ENCODE results near the gene RPS24.
"Not testable (repeated sequence)": the region's sequence is repeated elsewhere in the genome, so short reads cannot be mapped to it uniquely, and the experiment has no call there.

RPS24 gene

GRCh38 chr10:78033637-78034470, at the start of gene RPS24:
Gene RPS24, plus strand, starts transcription at chr10:78033863. Its CDS starts 39 bp downstream, at chr10:78033902.
- peak; percentile 90 for DNase-seq

DNA sequence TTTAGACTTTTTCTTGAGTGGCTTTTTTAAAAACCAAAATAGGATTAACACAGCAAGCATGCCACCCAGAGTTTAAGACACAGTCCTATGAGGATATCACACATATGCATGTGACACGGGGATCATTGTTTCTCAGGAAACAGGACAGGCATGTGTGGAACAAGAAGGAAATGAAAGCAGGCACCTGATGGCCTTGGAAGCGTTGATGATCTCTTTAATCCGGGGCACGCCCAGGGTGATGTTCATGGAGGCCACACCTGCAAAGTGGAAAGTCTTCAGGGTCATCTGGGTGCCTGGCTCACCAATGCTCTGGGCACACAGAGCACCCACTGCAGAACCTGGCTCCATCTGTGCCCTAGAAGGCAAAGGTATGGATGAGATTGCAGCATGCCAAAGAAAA, 48.7 kb upstream of the RPS24 start:
- no peak for DNase-seq

DNA sequence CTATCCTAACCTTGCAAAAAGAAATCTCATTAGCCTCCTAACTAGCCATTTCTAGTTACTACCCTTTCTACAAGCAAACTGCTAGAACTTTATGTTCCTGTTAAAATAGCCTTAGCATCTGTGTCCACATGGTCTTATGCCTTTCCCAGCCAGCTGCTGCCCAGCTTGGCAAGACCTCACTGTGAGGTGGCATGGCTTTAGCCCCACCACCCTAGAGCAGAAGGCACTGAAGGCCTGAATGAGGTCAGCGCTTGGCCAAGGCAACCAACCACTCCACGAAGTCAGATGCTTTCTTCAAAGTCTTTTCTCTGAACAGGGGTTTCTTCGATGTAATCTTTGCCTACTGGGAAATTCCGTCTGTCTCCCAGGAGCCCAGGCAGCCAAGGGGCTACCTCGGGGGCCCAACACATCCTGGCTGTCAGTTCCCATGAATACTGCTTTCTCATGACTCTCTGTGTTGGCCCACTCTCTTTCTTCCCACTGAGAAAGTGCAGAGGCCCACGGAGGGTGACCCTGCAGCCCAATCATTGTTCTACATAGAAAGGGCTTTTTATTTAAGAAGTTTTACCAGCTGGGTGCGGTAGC, 45.9 kb upstream of the RPS24 start:
- no peak for DNase-seq

DNA sequence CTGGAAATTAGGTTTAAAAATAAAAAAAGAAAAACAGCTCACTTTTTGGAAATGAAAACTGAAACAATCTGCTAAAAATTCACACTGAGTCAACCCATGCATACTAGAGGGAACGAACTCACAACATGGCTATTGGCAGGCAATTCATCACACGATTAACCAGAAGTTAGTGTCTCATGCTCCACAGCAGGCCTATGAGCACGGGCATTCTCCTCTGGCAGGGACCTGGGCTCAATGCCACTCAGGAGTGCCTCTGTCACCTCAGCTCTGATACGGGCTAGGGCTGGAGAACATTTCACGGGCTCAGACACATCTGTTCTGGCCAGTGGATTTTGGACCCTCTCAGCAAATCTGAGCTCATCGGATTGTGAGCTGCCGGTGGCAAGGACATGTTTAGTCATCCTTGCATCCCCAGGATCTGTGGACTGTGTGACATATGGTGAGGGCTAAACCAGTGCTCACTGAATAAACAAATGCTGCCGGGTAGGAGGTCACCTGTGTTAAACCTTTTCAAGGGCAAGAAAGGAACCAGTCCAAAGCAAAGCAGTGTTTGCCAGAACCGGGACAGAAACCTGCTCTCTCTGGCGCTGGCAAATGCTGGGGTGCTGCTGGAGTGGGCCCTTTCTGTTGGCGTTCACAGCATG, 44.5 kb upstream of the RPS24 start:
- DNase-seq, result no peak

DNA sequence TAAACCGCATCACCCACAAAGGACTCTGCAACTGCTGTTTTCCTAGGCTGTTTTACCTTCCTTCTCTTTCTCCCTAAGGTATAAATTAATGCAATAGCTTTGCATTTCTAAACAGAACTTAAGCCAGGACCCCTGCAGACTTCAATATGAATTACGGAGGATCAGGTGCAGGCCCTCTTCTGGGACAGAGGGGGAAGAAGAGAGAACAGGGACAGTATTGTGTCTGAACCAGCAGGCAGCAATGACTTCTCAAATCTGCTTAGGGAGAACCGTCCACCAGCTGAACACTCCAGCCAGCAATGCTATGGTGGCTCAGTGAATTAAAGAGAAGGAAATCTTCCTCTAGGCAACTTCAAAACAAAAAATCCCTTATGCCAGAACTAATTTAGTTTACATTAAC, 40.0 kb upstream of the RPS24 start:
- DNase-seq, result no peak

GRCh38 chr10:77998780-77999179, 34.9 kb upstream of the RPS24 start:
- DNase-seq, result not testable (repeated sequence)

DNA sequence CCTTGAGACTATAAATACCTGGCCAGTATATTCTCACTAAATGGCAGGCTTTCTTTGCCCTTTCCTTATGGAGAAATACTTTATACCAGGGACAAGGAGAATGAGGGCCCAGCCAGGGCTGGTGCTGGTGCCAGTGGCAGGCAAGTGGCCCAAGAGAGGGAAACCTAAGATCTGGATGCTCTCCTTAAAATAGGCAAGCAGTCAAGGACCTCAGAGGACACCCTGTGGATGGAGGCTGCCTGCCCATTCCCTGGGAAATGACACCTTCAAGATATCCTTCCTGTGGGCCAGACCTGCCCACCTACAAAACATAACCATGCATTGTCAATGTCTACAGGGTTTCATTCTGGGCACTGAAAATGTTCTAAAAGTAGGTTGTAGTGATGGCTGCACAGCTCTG, 33.5 kb upstream of the RPS24 start:
- DNase-seq, result no peak

- no peak for DNase-seq
These were observed 32.6 kb upstream of the RPS24 start for GRCh38 chr10:78000956-78001472.

DNA sequence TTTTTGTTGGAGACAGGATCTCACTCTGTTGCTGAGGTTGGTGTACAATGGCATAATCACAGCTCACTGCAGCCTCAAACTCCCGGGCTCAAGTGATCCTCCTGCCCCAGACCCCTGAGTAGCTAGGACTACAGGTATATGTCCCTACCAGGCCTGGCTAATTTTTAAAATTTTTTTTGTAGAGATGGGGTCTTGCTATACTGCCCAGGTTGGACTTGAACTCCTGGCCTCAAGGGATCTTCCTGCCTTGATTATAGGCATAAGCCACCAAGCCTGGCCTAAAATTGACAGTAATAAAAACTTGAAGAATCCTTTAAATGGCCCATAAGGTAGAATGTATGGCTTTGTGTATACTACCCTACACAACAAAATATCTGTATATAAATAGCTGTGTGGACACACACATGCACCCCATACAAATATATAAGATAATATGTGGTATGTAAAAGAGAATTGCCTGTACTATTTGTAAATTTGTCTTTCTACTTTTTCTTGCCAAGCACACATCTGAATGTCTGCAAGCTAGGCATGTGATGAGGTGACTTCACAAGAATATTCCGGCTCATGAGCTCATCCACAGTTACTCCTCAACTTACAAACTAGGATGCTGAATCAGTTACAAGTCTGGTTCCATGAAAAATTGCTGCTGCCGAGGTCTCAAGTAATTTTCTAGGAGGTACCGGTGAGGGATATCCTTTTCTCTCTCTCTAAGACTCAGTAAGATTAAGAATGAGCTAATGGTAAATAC, 30.9 kb upstream of the RPS24 start:
- no peak for DNase-seq

DNA sequence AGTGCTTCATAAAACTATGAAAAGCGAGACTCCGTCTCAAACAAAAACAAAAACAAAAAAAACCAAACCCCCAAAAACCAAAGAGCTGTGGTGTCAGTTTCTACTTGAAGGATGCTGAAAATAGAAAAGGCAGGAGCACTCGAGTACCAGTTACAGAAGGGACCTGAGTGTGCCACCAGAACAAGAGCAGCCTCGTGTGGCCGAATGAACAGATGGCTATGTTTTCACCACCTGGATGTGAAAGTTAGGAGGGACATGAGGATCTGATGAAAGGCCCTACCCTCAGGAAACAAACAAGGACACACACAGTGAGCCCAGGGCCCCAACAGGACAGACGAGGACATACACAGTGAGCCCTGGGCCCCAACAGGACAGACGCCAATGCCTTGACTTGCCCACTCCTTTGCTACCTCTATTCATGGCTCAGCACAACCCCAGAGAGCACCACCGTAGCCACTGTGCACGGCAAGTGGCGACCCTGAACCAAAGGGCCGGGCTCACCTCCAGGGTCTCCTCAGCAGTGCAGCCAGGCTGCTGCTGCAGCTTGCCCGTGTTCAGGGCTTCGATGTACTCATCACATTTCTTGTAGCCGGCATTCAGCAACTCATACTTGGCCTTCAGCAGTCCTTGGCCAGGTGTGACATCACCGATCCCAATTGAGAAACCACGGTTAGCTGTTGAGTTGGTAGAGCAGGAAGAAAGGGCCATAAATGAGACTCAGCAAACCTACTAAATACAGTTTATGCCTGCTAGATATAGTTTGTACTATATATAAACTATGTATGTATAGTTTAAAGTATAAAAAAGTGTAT, 29.2 kb upstream of the RPS24 start:
- no peak for DNase-seq

GRCh38 chr10:78007172-78007571, 26.5 kb upstream of the RPS24 start:
- no peak for DNase-seq

DNA sequence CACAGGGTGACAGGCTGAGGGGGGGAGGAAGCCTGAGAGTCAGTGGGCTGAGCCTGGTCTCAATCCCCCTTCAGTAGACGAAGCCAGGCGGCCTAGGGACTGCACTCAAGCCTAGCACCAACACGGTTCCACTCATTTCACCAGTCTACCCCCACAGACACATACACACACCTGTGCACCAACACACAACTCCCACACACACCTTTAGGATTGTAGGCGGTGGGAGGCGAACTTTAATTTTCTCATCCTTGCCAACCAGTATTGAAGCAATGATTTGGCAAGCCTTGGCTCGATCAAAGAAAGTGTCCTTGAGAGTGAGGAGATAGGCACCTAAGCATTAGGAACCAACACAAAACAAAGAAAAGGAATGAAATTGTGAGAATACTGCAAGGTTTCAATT, 24.0 kb upstream of the RPS24 start:
- DNase-seq, result no peak

DNA sequence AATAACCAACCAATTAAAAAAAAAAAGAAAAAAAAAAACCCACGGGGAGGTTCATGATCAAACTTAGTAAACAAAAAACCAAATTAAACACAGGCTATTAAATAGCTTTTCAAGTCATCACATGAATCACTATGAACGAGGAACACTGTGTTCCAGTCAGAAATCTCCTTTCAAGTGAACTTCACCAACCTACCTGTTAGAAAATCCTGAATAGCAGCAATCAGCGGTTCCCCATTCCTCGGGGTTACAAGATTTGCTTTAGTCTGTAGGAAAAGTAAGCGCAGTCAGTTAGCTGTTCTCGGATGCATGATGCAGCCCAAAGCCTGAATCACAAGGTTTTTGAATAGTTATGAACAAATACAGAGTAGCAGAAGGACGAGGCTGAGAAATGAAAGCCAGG, 23.4 kb upstream of the RPS24 start:
- no peak for DNase-seq

DNA sequence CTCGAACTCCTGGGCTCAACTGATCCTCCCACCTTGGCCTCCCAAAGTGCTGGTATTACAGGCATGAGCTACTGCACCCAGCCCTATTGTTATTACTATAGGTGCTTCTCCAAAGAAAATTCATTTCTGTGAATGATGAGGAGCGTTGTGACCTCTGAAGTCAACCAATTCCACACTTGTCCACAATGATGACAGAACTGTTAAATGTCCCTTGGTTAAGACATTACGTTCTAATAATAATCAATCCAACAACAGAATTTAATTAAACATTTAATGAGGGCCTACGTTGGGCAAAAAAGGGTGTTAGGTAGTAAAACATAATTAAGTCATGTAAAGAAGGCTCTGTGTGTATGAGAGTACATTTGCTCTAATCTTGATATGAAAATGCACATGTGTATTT, 22.6 kb upstream of the RPS24 start:
- DNase-seq, result no peak

DNA sequence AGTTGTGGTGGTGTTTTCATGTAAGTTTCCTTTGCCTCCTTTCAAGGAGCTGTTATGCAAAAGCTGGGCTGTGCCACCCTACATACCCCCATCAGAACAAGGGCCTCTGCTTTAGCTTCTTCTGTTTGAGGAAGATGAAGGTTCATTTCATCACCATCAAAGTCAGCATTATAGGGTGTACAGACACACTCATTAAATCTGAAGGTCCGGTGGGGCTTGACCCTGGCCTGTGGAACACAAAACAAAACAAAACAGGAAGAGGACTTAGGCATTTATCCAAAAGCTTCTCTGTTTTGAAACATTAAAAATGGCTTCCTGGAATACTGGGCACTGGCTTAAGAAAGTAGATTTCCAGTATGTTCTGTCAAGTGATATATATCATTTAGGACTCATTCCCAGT, 20.1 kb upstream of the RPS24 start:
- DNase-seq, result no peak

DNA sequence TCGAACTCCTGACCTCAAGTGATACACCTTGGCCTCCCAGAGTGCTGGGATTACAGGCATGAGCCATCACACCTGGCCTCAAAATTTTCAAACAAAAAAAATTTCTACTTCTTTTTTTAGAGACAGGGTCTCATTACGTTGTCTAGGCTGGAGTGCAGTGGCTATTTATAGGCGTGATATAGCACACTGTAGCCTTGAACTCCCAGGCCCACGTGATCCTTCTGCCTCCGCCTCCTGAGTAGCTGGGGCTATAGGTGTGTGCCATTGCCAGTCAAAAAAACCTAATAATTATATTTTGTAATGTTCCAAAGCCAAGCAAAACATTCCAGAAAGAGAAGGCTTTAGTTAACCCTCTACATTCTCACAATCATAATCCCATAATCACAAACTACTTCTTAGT, 18.1 kb upstream of the RPS24 start:
- DNase-seq, result no peak

DNA sequence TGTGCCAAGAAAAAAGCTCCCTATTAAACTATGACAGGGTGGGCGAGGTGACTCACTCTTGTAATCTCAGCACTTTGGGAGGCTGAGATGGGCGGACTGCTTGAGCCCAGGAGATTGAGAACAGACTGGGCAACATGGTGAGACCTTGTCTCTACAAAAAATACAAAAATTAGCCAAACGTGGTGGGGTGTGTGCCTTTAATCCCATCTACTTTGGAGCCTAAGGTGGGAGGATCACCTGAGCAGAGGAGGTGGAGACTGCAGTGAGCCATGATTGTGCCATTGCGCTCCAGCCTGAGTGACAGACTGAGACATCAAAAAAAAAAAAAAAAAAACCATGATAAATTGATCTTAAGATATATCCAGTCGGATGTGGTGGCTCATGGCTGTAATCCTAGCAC, 15.8 kb upstream of the RPS24 start:
- DNase-seq, result no peak

DNA sequence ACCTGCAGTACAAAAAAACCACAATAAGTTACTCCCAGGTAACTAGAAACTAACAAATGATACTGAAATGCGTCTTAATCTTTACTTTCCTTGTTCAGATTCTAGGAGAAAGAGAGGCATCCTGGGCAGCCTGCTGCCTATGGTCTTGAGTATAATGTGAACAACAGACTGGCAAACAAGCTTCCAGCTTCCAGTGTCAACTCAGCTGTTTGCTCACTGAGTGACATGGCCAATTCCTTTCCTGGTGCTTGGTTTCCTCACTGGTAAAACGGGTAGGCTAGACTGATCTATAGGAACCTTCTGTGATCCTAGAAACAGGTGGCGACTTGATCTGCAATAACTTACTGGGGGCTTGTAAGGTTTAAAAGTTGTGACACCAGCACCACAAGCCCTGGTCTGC, 14.4 kb upstream of the RPS24 start:
- no peak for DNase-seq

DNA sequence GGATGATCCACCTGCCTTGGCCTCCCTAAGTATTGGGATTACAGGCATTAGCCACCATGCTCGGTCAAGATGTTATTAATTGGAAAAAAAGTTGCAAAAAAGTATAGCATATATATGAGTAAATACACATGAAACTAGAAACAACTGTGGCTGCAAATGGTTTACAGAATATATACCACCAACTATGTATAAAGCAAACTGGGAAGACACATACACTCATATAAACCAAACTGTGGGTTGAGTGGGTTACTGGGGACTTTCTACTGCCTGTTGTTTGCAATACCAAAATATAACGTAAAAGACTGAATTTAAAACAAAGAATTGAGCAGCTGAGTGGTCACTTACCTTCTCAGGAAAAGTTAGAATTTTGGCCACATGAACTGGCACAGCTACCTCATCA, 12.5 kb upstream of the RPS24 start:
- DNase-seq, result no peak

GRCh38 chr10:78023741-78024140, 9.9 kb upstream of the RPS24 start:
- no peak for DNase-seq

GRCh38 chr10:78025685-78026364, 7.8 kb upstream of the RPS24 start:
- no peak for DNase-seq

Measured in NCI-H1105 treated with DMSO at 0.1 percent for 48 hours (cell line).